CD4-positive, CD25-positive, alpha-beta regulatory T cell (primary cell): ENCODE data around the gene WDR18. TPM values are rescaled to one million over a fixed set of nuclear protein-coding genes. Genes with fewer than 3 reads are reported as not detected.
"Not testable (repeated sequence)": the region's sequence is repeated elsewhere in the genome, so short reads cannot be mapped to it uniquely, and the experiment has no call there.

Experiments
- ATAC-seq, 2 donors: fragments of 150-1000 bp; cut with Tn5 transposase; one replicate each; pipeline ENCODE4 v1.10.0; 2021; ENCODE audit warnings: low read depth in 2 of 2, moderate number of reproducible peaks in 2 of 2, moderate library complexity in 1 of 2
- DNase-seq, 3 donors: peaks; one replicate each; pipeline versions ENCODE4 v3.0.0 to v3.0.0-alpha.2; 2012 to 2022; ENCODE audit warnings: mixed read lengths in 1 of 3
- H3K27ac ChIP-seq: one replicate; pipeline ENCODE4 v1.7.0; 2013; ENCODE audit warnings: mild to moderate bottlenecking, low read length; ENCODE audit not compliant: insufficient read depth, poor library complexity, severe bottlenecking
- H3K27me3 ChIP-seq: one replicate; pipeline ENCODE4 v1.7.0; 2013; ENCODE audit warnings: low read length; ENCODE audit not compliant: control insufficient read depth, insufficient read depth
- H3K36me3 ChIP-seq: one replicate; pipeline ENCODE4 v1.7.0; 2013; ENCODE audit warnings: mild to moderate bottlenecking, low read length, moderate library complexity; ENCODE audit not compliant: control insufficient read depth, insufficient read depth
- H3K4me1 ChIP-seq: 2 replicates; pipeline ENCODE4 v1.7.0; 2013; ENCODE audit warnings: mild to moderate bottlenecking, low read length; ENCODE audit not compliant: insufficient read depth, control insufficient read depth, poor library complexity, severe bottlenecking
- H3K4me3 ChIP-seq: one replicate; pipeline ENCODE4 v1.7.0; 2013; ENCODE audit warnings: low read depth, mild to moderate bottlenecking, low read length, moderate library complexity
- H3K9me3 ChIP-seq, 2 experiments: 1 replicate in 1 of 2; 2 replicates in 1 of 2; pipeline ENCODE4 v1.7.0; 2013; ENCODE audit warnings: low read length in 2 of 2, mild to moderate bottlenecking in 1 of 2, moderate library complexity in 1 of 2; ENCODE audit not compliant: control insufficient read depth in 2 of 2
- H3K27ac Mint-ChIP-seq, 3 donors: one replicate each; pipeline ENCODE4 v1.8.0; 2020 to 2022; ENCODE audit warnings: mild to moderate bottlenecking in 3 of 3, mixed read lengths in 3 of 3, moderate library complexity in 2 of 3
- H3K27me3 Mint-ChIP-seq: one replicate; pipeline ENCODE4 v1.8.0; 2022; ENCODE audit warnings: mild to moderate bottlenecking, mixed read lengths
- H3K36me3 Mint-ChIP-seq: one replicate; pipeline ENCODE4 v1.8.0; 2020; ENCODE audit warnings: mixed read lengths
- H3K4me1 Mint-ChIP-seq, 4 donors: one replicate each; pipeline ENCODE4 v1.8.0; 2020 to 2022; ENCODE audit warnings: mixed read lengths in 4 of 4, mild to moderate bottlenecking in 1 of 4
- H3K4me3 Mint-ChIP-seq, 4 donors: one replicate each; pipeline ENCODE4 v1.8.0; 2020 to 2022; ENCODE audit warnings: mild to moderate bottlenecking in 4 of 4, mixed read lengths in 4 of 4, moderate library complexity in 3 of 4
- H3K9me3 Mint-ChIP-seq, 7 donors: one replicate each; pipeline ENCODE4 v1.8.0; 2020 to 2022; ENCODE audit warnings: mixed read lengths in 7 of 7, mild to moderate bottlenecking in 3 of 7, moderate library complexity in 2 of 7
- polyA plus RNA-seq, 4 donors: library from polyadenylated mRNA; unstranded; fragments of 300-500 nt; fragmentation: Illumina TruSeq; gene quantifications; one replicate each; pipeline ENCODE4 v1.2.3, GENCODE V29; 2021
- total RNA-seq: library from RNA; stranded (reverse); gene quantifications from one replicate; pipeline ENCODE4 v1.2.3, GENCODE V29; 2022

Gene WDR18
- total and polyA plus RNA-seq, 5 donors from 2014 or later: 23.8 to 71.1 (median 60.9) TPM

- H3K9me3 Mint-ChIP-seq, H3K27me3 ChIP-seq, H3K36me3 Mint-ChIP-seq, H3K27ac Mint-ChIP-seq, H3K9me3 ChIP-seq, H3K27ac ChIP-seq, H3K27me3 Mint-ChIP-seq, H3K4me3 ChIP-seq, H3K36me3 ChIP-seq, ATAC-seq, DNase-seq, H3K4me3 Mint-ChIP-seq: not testable (repeated sequence)
- H3K4me1 Mint-ChIP-seq: peaks cover 0 to 14% (median 2%) of the 10 kb centered on the region in 4 donors
- peaks cover 13% of the 10 kb centered on the region for H3K4me1 ChIP-seq
Observed at GRCh38 chr19:957578-957977, 26.6 kb upstream of the WDR18 start.

GRCh38 chr19:958967-959855, 24.9 kb upstream of the WDR18 start:
- H3K36me3 Mint-ChIP-seq: no peaks in the 10 kb centered on the region
- no peak overlapping the region for H3K4me3 ChIP-seq
- peak in 1 of 2 donors; percentile 39 for ATAC-seq
- no peak overlapping the region for H3K27ac ChIP-seq
- peaks cover 0 to 5% (median 0%) of the 10 kb centered on the region in 4 donors for H3K4me1 Mint-ChIP-seq
- no peaks in the 10 kb centered on the region for H3K9me3 Mint-ChIP-seq
- H3K36me3 ChIP-seq: no peaks in the 10 kb centered on the region
- peak overlapping the region in 1 of 3 donors; percentile 80 for H3K27ac Mint-ChIP-seq
- H3K27me3 Mint-ChIP-seq: no peaks in the 10 kb centered on the region
- H3K4me1 ChIP-seq: peaks cover 3% of the 10 kb centered on the region
- no peaks in the 10 kb centered on the region for H3K27me3 ChIP-seq
- no peaks in the 10 kb centered on the region for H3K9me3 ChIP-seq
- DNase-seq: no peak
- H3K4me3 Mint-ChIP-seq: no peak overlapping the region

- Histone ChIP-seq H3K4me3 (no peak overlapping the region), H3K36me3 (peaks cover 2% of the 10 kb centered on the region), H3K27ac (no peak overlapping the region), H3K9me3 (no peaks in the 10 kb centered on the region), H3K4me1 (peaks cover 3% of the 10 kb centered on the region), H3K27me3 (no peaks in the 10 kb centered on the region)
- no peak overlapping the region for H3K4me3 Mint-ChIP-seq
- ATAC-seq (no peak), DNase-seq (no peak)
- H3K9me3 Mint-ChIP-seq: no peaks in the 10 kb centered on the region
- peaks cover under 1% of the 10 kb centered on the region for H3K36me3 Mint-ChIP-seq
- H3K27ac Mint-ChIP-seq: no peak overlapping the region
- H3K27me3 Mint-ChIP-seq: no peaks in the 10 kb centered on the region
- H3K4me1 Mint-ChIP-seq: peaks cover 0 to 5% (median under 1%) of the 10 kb centered on the region in 4 donors
Observed at GRCh38 chr19:960020-960419, 24.1 kb upstream of the WDR18 start.

DNA sequence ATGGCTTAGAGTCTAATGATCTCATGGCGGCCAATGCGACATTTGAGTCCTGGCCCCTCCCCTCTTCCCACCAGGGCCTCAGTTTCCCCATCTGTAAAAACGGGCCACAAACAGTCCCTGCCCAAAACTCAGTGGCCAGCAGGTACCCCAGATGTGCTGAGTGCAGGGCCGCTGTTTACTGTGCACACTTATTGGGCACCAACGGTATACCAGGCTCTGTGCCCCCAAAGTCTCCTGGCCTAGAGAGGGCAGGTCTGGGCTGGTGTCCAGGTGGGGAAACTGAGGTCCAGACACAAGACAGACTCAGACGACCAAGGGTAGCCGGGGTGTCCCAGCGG, 23.6 kb upstream of the WDR18 start:
- DNase-seq (no peak), ATAC-seq (no peak)
- H3K4me1 Mint-ChIP-seq: peaks cover 0 to 5% (median 2%) of the 10 kb centered on the region in 4 donors
- H3K4me3 Mint-ChIP-seq: no peak overlapping the region
- Histone ChIP-seq H3K36me3 (peaks cover 2% of the 10 kb centered on the region), H3K4me3 (no peak overlapping the region), H3K27me3 (no peaks in the 10 kb centered on the region), H3K4me1 (peaks cover 3% of the 10 kb centered on the region), H3K27ac (no peak overlapping the region), H3K9me3 (no peaks in the 10 kb centered on the region)
- H3K27me3 Mint-ChIP-seq: no peaks in the 10 kb centered on the region
- no peaks in the 10 kb centered on the region for H3K9me3 Mint-ChIP-seq
- H3K27ac Mint-ChIP-seq: no peak overlapping the region
- peaks cover 4% of the 10 kb centered on the region for H3K36me3 Mint-ChIP-seq

GRCh38 chr19:961866-962620, 22.1 kb upstream of the WDR18 start:
- DNase-seq (peak in 1 of 3 donors; percentile 35), ATAC-seq (no peak)
- Histone ChIP-seq H3K36me3 (peaks cover 2% of the 10 kb centered on the region), H3K27me3 (no peaks in the 10 kb centered on the region), H3K4me1 (peaks cover 3% of the 10 kb centered on the region), H3K4me3 (no peak overlapping the region), H3K27ac (no peak overlapping the region), H3K9me3 (no peaks in the 10 kb centered on the region)
- Mint-ChIP-seq H3K36me3 (peaks cover 4% of the 10 kb centered on the region), H3K4me1 (peaks cover 0 to 5% (median 2%) of the 10 kb centered on the region in 4 donors), H3K9me3 (no peaks in the 10 kb centered on the region), H3K27ac (peak overlapping the region in 1 of 3 donors; percentile 48), H3K4me3 (no peak overlapping the region), H3K27me3 (no peaks in the 10 kb centered on the region)

DNA sequence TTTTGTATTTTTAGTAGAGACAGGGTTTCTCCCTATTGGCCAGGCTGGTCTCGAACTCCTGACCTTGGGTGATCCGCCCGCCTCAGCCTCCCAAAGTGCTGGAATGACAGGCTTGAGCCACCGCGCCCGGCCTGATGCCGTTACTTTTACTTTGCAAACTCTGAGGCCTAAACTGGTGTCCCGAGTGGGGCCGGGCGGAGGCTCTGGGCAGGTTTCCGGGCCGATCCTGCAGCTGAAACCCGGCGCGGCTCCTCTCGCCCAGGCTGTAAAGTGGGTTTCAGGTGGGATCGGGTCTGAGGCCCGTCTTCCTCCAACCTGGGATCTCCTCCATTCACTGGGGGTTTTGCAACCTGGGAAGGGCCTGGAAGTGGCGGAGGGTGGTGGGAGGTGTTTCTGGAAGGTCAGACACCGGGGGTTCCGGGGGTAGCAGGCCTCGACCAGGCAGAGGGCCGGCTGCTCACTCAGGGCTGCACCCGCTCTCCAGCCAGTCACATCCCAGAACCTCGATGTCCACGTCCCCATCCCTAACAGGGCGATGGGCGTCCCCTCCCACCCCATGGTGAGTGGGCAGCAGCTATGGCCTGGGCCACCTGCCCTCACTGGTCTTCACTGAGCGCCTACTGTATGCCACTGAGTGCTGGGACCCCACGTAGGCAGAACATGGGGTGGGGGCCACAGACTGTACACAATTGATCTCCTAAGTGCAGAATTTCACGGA, 21.3 kb upstream of the WDR18 start:
- Histone ChIP-seq H3K4me3 (no peak overlapping the region), H3K36me3 (peaks cover 2% of the 10 kb centered on the region), H3K4me1 (peaks cover 3% of the 10 kb centered on the region), H3K9me3 (no peaks in the 10 kb centered on the region), H3K27ac (no peak overlapping the region), H3K27me3 (no peaks in the 10 kb centered on the region)
- H3K36me3 Mint-ChIP-seq: peaks cover 4% of the 10 kb centered on the region
- H3K4me3 Mint-ChIP-seq: no peak overlapping the region
- H3K9me3 Mint-ChIP-seq: no peaks in the 10 kb centered on the region
- no peaks in the 10 kb centered on the region for H3K27me3 Mint-ChIP-seq
- no peak for ATAC-seq
- peaks cover 0 to 5% (median 2%) of the 10 kb centered on the region in 4 donors for H3K4me1 Mint-ChIP-seq
- H3K27ac Mint-ChIP-seq: peak overlapping the region in 1 of 3 donors; percentile 46
- no peak for DNase-seq

- DNase-seq (no peak), ATAC-seq (no peak)
- H3K9me3 Mint-ChIP-seq: no peaks in the 10 kb centered on the region
- Histone ChIP-seq H3K9me3 (no peaks in the 10 kb centered on the region), H3K4me1 (peaks cover 3% of the 10 kb centered on the region), H3K27ac (no peak overlapping the region), H3K36me3 (peaks cover 6% of the 10 kb centered on the region), H3K27me3 (no peaks in the 10 kb centered on the region), H3K4me3 (no peak overlapping the region)
- H3K36me3 Mint-ChIP-seq: peaks cover 4% of the 10 kb centered on the region
- H3K27ac Mint-ChIP-seq: no peak overlapping the region
- H3K4me3 Mint-ChIP-seq: no peak overlapping the region
- H3K4me1 Mint-ChIP-seq: peaks cover 0 to 5% (median 2%) of the 10 kb centered on the region in 4 donors
- H3K27me3 Mint-ChIP-seq: no peaks in the 10 kb centered on the region
Observed at GRCh38 chr19:963486-963951, 20.6 kb upstream of the WDR18 start.
